Calu3 (cell line): Measurements from ENCODE around the gene ZNF484. TPM values are rescaled to one million over a fixed set of nuclear protein-coding genes. Genes with fewer than 3 reads are reported as not detected.
"Not testable (repeated sequence)": the region's sequence is repeated elsewhere in the genome, so short reads cannot be mapped to it uniquely, and the experiment has no call there.

Experiments
- BruUV-seq: library from RNA; stranded (reverse); fragments of 400-500 nt; replicated peaks from 2 replicates; lab custom pipeline; 2021; lab: Mats Ljungman, UMichigan
- CTCF ChIA-PET: fragments of 300-600 bp; sonication (Branson Sonifier 250); formaldehyde crosslinking; loops from one replicate; lab custom pipeline; 2022; ENCODE audit warnings: antibody characterized with exemption; lab: Charles Lee
- DNase-seq: peaks from one replicate; pipeline ENCODE4 v3.0.0; 2022
- H3K27ac Mint-ChIP-seq: one replicate; pipeline ENCODE4 v1.8.0; 2022; ENCODE audit warnings: mixed read lengths; ENCODE audit not compliant: unreplicated experiment
- H3K27me3 Mint-ChIP-seq: one replicate; pipeline ENCODE4 v1.8.0; 2022; ENCODE audit warnings: mixed read lengths; ENCODE audit not compliant: unreplicated experiment
- H3K36me3 Mint-ChIP-seq: one replicate; pipeline ENCODE4 v1.8.0; 2022; ENCODE audit warnings: mild to moderate bottlenecking, moderate library complexity, mixed read lengths; ENCODE audit not compliant: insufficient read depth, unreplicated experiment
- H3K4me1 Mint-ChIP-seq: one replicate; pipeline ENCODE4 v1.8.0; 2022; ENCODE audit warnings: mild to moderate bottlenecking, low read depth, mixed read lengths; ENCODE audit not compliant: unreplicated experiment
- H3K4me3 Mint-ChIP-seq: one replicate; pipeline ENCODE4 v1.8.0; 2022; ENCODE audit warnings: mild to moderate bottlenecking, low read depth, moderate library complexity, mixed read lengths; ENCODE audit not compliant: unreplicated experiment
- H3K9me3 Mint-ChIP-seq: one replicate; pipeline ENCODE4 v1.8.0; 2022; ENCODE audit warnings: low read depth, mixed read lengths; ENCODE audit not compliant: unreplicated experiment
- CTCF ChIP-seq: fragments of 200-600 bp; IDR thresholded peaks from one replicate; pipeline ENCODE4 v1.8.0; 2022; ENCODE audit warnings: antibody characterized with exemption; ENCODE audit not compliant: unreplicated experiment
- intact Hi-C: fragments of 100-400 bp; cut with micrococcal nuclease; formaldehyde crosslinking; loops from one replicate; pipeline ENCODE4 v1.10.0; 2022; ENCODE audit not compliant: unreplicated experiment
- total RNA-seq: library from RNA; stranded (reverse); gene quantifications from 2 replicates; pipeline ENCODE4 v1.2.3, GENCODE V29; 2022

The ZNF484 gene
- total RNA-seq, 1 experiment from 2014 or later, result 6.3 TPM

DNA sequence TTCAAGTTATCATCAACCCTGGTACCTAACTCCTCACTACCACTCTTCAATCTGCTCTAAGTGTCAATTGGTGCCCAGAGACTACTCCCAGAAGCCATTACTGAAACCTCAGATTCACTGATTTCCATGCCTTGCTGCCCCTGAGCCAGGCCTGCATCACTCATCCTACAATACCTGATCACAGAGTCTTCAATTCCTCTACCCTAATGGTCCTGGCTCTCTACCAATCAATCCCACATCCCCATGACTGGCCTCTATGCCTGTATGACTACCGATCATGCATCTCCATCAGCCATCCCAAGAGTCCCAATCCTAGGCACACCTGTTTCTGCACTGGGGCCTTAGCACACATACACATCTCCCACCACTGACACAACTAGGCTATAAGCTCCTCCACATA, 2.5 kb downstream of the ZNF484 start:
- intact Hi-C loops, result no loop called here
- no peak for TF ChIP-seq CTCF
- BruUV-seq, result no TSS peak
- CTCF ChIA-PET, result no interaction called here
- no peaks in the 10 kb centered on the region for H3K9me3 Mint-ChIP-seq
- H3K4me1 Mint-ChIP-seq, result peaks cover 18% of the 10 kb centered on the region
- H3K4me3 Mint-ChIP-seq, result no peak overlapping the region
- H3K27ac Mint-ChIP-seq, result no peak overlapping the region
- H3K36me3 Mint-ChIP-seq, result peaks cover 13% of the 10 kb centered on the region
- H3K27me3 Mint-ChIP-seq, result no peaks in the 10 kb centered on the region
- no peak for DNase-seq

DNA sequence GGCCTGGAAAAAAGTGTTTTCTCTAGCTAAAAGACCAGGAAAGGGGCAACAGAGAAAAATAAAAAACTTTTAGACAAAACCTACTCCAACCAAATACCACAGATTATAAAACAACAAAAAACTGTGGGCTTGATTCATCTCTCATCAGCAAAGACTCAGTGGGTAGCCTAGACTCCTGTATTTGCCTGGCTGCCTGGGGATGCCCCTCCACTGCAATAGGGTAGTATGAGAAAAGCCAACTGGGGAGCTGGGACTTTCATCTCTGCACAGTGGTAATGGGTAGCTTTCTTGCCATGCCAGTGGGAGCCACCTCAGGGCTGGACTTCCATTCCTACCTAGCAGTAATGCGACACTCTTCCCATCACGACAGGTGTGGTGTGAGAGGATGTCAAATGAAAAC, 7.5 kb downstream of the ZNF484 start:
- CTCF ChIA-PET, result no interaction called here
- Mint-ChIP-seq H3K27ac (no peak overlapping the region), H3K36me3 (peaks cover 5% of the 10 kb centered on the region), H3K4me1 (no peaks in the 10 kb centered on the region), H3K9me3 (no peaks in the 10 kb centered on the region), H3K27me3 (no peaks in the 10 kb centered on the region), H3K4me3 (no peak overlapping the region)
- BruUV-seq, result no TSS peak
- no peak for TF ChIP-seq CTCF
- DNase-seq, result no peak
- intact Hi-C loops, result no loop called here

GRCh38 chr9:92866600-92866999, 11.2 kb downstream of the ZNF484 start:
- CTCF ChIA-PET, intact Hi-C loops, H3K4me3 Mint-ChIP-seq, DNase-seq, H3K27me3 Mint-ChIP-seq, H3K9me3 Mint-ChIP-seq, BruUV-seq, H3K36me3 Mint-ChIP-seq, H3K4me1 Mint-ChIP-seq, H3K27ac Mint-ChIP-seq: not testable (repeated sequence)

DNA sequence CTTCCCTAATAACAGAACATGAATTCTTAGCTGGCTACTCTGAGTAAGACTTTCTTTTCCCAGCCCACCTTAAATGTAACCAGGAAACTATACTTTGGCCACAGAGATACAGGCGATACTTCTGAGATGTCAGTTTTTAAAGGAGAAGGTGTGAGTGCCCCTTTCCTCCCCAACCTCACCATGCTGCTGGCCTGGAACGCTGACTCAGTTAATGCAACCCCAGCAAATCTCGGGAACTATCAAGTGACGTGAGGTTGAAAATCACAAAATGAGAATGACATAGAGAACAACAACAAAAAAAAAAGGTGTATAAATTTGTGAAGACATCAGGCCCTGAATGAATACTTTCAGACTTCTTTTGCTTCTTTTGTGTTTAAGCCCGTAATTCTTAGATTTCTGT, 13.7 kb downstream of the ZNF484 start:
- peaks cover 3% of the 10 kb centered on the region for H3K9me3 Mint-ChIP-seq
- H3K4me3 Mint-ChIP-seq, result no peak overlapping the region
- no peak overlapping the region for H3K27ac Mint-ChIP-seq
- DNase-seq, result no peak
- CTCF ChIA-PET, result no interaction called here
- BruUV-seq, result no TSS peak
- no peaks in the 10 kb centered on the region for H3K4me1 Mint-ChIP-seq
- intact Hi-C loops, result no loop called here
- no peaks in the 10 kb centered on the region for H3K27me3 Mint-ChIP-seq
- H3K36me3 Mint-ChIP-seq, result no peaks in the 10 kb centered on the region
- TF ChIP-seq CTCF, result no peak

DNA sequence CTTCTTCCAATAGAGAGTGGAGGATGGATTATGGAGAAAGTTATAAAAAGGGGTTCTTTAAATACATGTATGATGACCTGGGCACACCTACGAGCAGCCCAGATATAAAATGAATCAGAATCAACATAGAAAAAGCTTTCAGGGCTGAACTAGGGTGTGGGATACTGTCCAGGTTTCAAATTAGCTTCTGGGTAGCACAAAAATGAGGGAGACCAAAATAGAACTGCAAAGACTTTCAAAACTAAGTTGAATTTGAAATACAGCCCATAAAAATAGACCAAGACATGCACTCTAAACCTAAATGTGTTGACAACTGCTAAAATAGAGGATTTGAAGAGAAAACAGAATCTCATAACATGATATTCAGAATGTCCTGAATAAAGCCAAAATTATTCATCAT, 17.0 kb downstream of the ZNF484 start:
- DNase-seq, result no peak
- H3K27me3 Mint-ChIP-seq, result no peaks in the 10 kb centered on the region
- BruUV-seq, result no TSS peak
- intact Hi-C loops, result no loop called here
- no peak overlapping the region for H3K27ac Mint-ChIP-seq
- peaks cover 3% of the 10 kb centered on the region for H3K9me3 Mint-ChIP-seq
- H3K4me1 Mint-ChIP-seq, result no peaks in the 10 kb centered on the region
- no peaks in the 10 kb centered on the region for H3K36me3 Mint-ChIP-seq
- CTCF ChIA-PET, result interaction anchor here (0.7 kb wide), 1 partner anchor 795 kb away, joined by 6 read pairs; no protein-coding TSS in a partner anchor
- H3K4me3 Mint-ChIP-seq, result no peak overlapping the region
- TF ChIP-seq CTCF, result no peak
